IMR-90 (cell line): Measurements from ENCODE around the gene GPR179. TPM values are rescaled to one million over a fixed set of nuclear protein-coding genes. Genes with fewer than 3 reads are reported as not detected.
"Not testable (repeated sequence)": the region's sequence is repeated elsewhere in the genome, so short reads cannot be mapped to it uniquely, and the experiment has no call there.

Source experiments
- ATAC-seq: fragments of 200-7000 bp; cut with Tn5 transposase; 2 replicates; pipeline ENCODE4 v1.9.1; 2020; ENCODE audit warnings: low read depth, mild to moderate bottlenecking, moderate library complexity
- BruUV-seq: library from RNA; stranded (reverse); fragments of 400-500 nt; replicated peaks from 2 replicates; lab custom pipeline; 2021; lab: Mats Ljungman, UMichigan
- CTCF ChIA-PET: fragments of 300-600 bp; formaldehyde crosslinking; extraction: SDS; loops from one replicate; lab custom pipeline; 2021; ENCODE audit warnings: antibody characterized with exemption; lab: Yijun Ruan, JAX
- POLR2A ChIA-PET: fragments of 300-600 bp; sonication (Branson Sonifier 250); formaldehyde crosslinking; loops from one replicate; lab custom pipeline; 2022; ENCODE audit warnings: antibody characterized with exemption; ENCODE audit not compliant: unreplicated experiment; lab: Charles Lee
- DNase-seq: peaks from one replicate; pipeline ENCODE4 v3.0.0; 2013
- H2AFZ ChIP-seq: replicated peaks from 2 replicates; pipeline ENCODE3; 2013; ENCODE audit warnings: low read length, mild to moderate bottlenecking; ENCODE audit not compliant: poor library complexity
- H2AK5ac ChIP-seq: 2 replicates; pipeline ENCODE4 v1.6.1; 2013; ENCODE audit warnings: low read depth, low read length, inconsistent platforms
- H2AK9ac ChIP-seq: replicated peaks from 2 replicates; pipeline ENCODE3; 2013; ENCODE audit warnings: mild to moderate bottlenecking, low read depth, low read length, moderate library complexity; ENCODE audit not compliant: poor library complexity
- H2BK120ac ChIP-seq: 2 replicates; pipeline ENCODE4 v1.6.1; 2013; ENCODE audit warnings: low read depth, low read length, inconsistent platforms
- H2BK15ac ChIP-seq: 3 replicates; pipeline ENCODE4 v1.6.1; 2013; ENCODE audit warnings: low read depth, low read length, inconsistent platforms
- H2BK20ac ChIP-seq: 2 replicates; pipeline ENCODE4 v1.6.1; 2013; ENCODE audit warnings: low read depth, mild to moderate bottlenecking, inconsistent platforms, low read length, moderate library complexity
- H2BK5ac ChIP-seq: 2 replicates; pipeline ENCODE4 v1.6.1; 2013; ENCODE audit warnings: mild to moderate bottlenecking, low read depth, low read length, inconsistent platforms; ENCODE audit not compliant: poor library complexity, severe bottlenecking
- H3K14ac ChIP-seq: replicated peaks from 2 replicates; pipeline ENCODE4 v1.6.1; 2013; ENCODE audit warnings: low read depth, low read length, inconsistent platforms
- H3K18ac ChIP-seq: 2 replicates; pipeline ENCODE4 v1.6.1; 2013; ENCODE audit warnings: low read depth, low read length, control low read depth
- H3K23ac ChIP-seq: 2 replicates; pipeline ENCODE4 v1.6.1; 2013; ENCODE audit warnings: low read depth, low read length, inconsistent platforms
- H3K27ac ChIP-seq: 2 replicates; pipeline ENCODE4 v1.5.1; 2013; ENCODE audit warnings: mild to moderate bottlenecking, control low read depth, low read length; ENCODE audit not compliant: insufficient read depth
- H3K27me3 ChIP-seq: 2 replicates; pipeline ENCODE4 v1.6.1; 2013; ENCODE audit warnings: low read length; ENCODE audit not compliant: control insufficient read depth, insufficient read depth
- H3K36me3 ChIP-seq: 2 replicates; pipeline ENCODE4 v1.6.1; 2013; ENCODE audit warnings: low read length, mixed read lengths; ENCODE audit not compliant: control insufficient read depth, insufficient read depth
- H3K4ac ChIP-seq: 2 replicates; pipeline ENCODE4 v1.6.1; 2013; ENCODE audit warnings: low read depth, low read length, inconsistent platforms
- H3K4me1 ChIP-seq: 2 replicates; pipeline ENCODE4 v1.6.1; 2013; ENCODE audit warnings: low read length, mixed read lengths; ENCODE audit not compliant: control insufficient read depth, insufficient read depth
- H3K4me2 ChIP-seq: 2 replicates; pipeline ENCODE4 v1.6.1; 2013; ENCODE audit warnings: low read depth, mild to moderate bottlenecking, control low read depth, low read length, moderate library complexity
- H3K4me3 ChIP-seq: 2 replicates; pipeline ENCODE4 v1.5.1; 2013; ENCODE audit warnings: low read depth, mild to moderate bottlenecking, control low read depth, low read length, moderate library complexity; ENCODE audit not compliant: insufficient read depth
- H3K56ac ChIP-seq: 2 replicates; pipeline ENCODE4 v1.6.1; 2013; ENCODE audit warnings: low read length, inconsistent platforms; ENCODE audit not compliant: insufficient read depth; ENCODE audit errors: extremely low read depth
- H3K79me1 ChIP-seq, 2 experiments: 2 replicates each; pipeline ENCODE4 v1.6.1; 2013; ENCODE audit warnings: low read length in 2 of 2, inconsistent platforms in 1 of 2, low read depth in 1 of 2
- H3K9ac ChIP-seq: 2 replicates; pipeline ENCODE4 v1.6.1; 2013; ENCODE audit warnings: low read depth, low read length, control low read depth
- H3K9me1 ChIP-seq: 2 replicates; pipeline ENCODE4 v1.6.1; 2013; ENCODE audit warnings: low read length, inconsistent platforms; ENCODE audit not compliant: insufficient read depth
- H3K9me3 ChIP-seq: 2 replicates; pipeline ENCODE4 v1.6.1; 2013; ENCODE audit warnings: low read length; ENCODE audit not compliant: control insufficient read depth, insufficient read depth
- H4K20me1 ChIP-seq: 2 replicates; pipeline ENCODE4 v1.6.1; 2013; ENCODE audit warnings: low read length, inconsistent platforms; ENCODE audit not compliant: insufficient read depth
- H4K5ac ChIP-seq: 2 replicates; pipeline ENCODE4 v1.6.1; 2013; ENCODE audit warnings: mild to moderate bottlenecking, low read depth, low read length, control low read depth
- H4K8ac ChIP-seq, 2 experiments: 2 replicates each; pipeline ENCODE4 v1.6.1; 2013; ENCODE audit warnings: low read depth in 2 of 2, low read length in 2 of 2, control low read depth in 1 of 2, inconsistent platforms in 1 of 2
- H4K91ac ChIP-seq: 2 replicates; pipeline ENCODE4 v1.6.1; 2013; ENCODE audit warnings: low read depth, low read length, inconsistent platforms; ENCODE audit not compliant: insufficient read depth
- WGBS, 2 experiments: methylation state at CpG; one replicate each; pipeline versions ENCODE4 v1.1.5 to v1.1.7; 2013; ENCODE audit warnings: missing lambda C conversion rate in 2 of 2; ENCODE audit not compliant: insufficient read length in 1 of 2; ENCODE audit errors: extremely low coverage in 2 of 2; 5-methylcytosine and 5-hydroxymethylcytosine counted together
- dilution Hi-C: fragments of 300-500 bp; cut with HindIII; formaldehyde crosslinking; loops from one replicate; pipeline ENCODE4 v1.14.3; 2018; ENCODE audit warnings: low sequenced_read_pairs; ENCODE audit not compliant: unreplicated experiment
- in situ Hi-C: fragments of 300-500 bp; cut with MboI; formaldehyde crosslinking; loops from 3 replicates; pipeline ENCODE4 v1.14.3; 2019; ENCODE audit warnings: low sequenced_read_pairs, inconsistent platforms, mixed read lengths
- intact Hi-C: fragments of 100-400 bp; cut with micrococcal nuclease; formaldehyde crosslinking; loops from 2 replicates; pipeline ENCODE4 v1.10.0; 2022
- polyA plus RNA-seq, 3 experiments: library from polyadenylated mRNA; depleted of rRNA; stranded (reverse); fragments of >200 nt; gene quantifications; 2 replicates each; pipeline ENCODE4 v1.2.3, GENCODE V29; 2012; ENCODE audit warnings: low replicate concordance in 1 of 3
- total RNA-seq: library from RNA; depleted of rRNA; stranded (reverse); fragments of >200 nt; gene quantifications from 2 replicates; pipeline ENCODE4 v1.2.3, GENCODE V29; 2012

GPR179 gene
- total and polyA plus RNA-seq, 2 of the 4 experiments (the other 2 are of a cell fraction) = not detected

GRCh38 chr17:38295602-38296365 is 48.0 kb downstream of the GPR179 start:
- in situ Hi-C loops = loop anchor here (25.0 kb wide), 1 partner anchor 658 kb away; the partner anchor contains the start of gene DDX52
- H3K4ac ChIP-seq, H3K56ac ChIP-seq, intact Hi-C loops, H3K9me3 ChIP-seq, H3K4me2 ChIP-seq, dilution Hi-C loops, H4K91ac ChIP-seq, H4K5ac ChIP-seq, H2BK120ac ChIP-seq, H3K14ac ChIP-seq, H3K9me1 ChIP-seq, H2AK9ac ChIP-seq, H3K27ac ChIP-seq, H3K4me1 ChIP-seq, H2BK15ac ChIP-seq, H3K4me3 ChIP-seq, DNase-seq, H3K79me1 ChIP-seq, H4K20me1 ChIP-seq, POLR2A ChIA-PET, H2BK20ac ChIP-seq, H3K9ac ChIP-seq, H3K23ac ChIP-seq, CTCF ChIA-PET, ATAC-seq, H2BK5ac ChIP-seq, H3K27me3 ChIP-seq, H2AFZ ChIP-seq, H2AK5ac ChIP-seq, BruUV-seq, H3K36me3 ChIP-seq, H3K18ac ChIP-seq: not testable (repeated sequence)
- H4K8ac ChIP-seq = peak overlapping the region in 1 of 2 experiments; percentile 25; a peak in 1 of 4 replicates
- WGBS, 2 experiments = no CpG with 5 or more reads among the region's 21 CpGs

DNA sequence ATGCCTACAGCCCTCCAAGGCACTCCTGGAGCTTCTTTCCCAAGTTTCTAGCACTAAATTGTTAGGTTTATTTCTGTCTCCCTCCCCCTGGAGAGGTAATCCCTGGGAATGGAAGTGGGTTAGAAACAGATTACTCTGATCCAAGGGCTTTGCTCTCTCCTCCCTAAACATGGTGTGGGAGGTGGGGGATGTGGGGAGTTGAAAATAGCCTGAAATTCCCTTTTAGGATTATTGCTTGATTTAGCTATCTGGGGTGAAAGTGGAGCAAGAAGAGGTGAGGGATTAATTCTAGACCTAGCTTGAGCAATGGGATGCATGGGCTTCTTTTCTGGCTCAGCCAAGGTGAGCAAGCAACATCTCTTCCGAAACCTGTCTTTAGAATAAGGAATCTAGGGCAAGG is 54.0 kb downstream of the GPR179 start:
- intact Hi-C loops, H3K4me3 ChIP-seq, H3K4ac ChIP-seq, H2BK20ac ChIP-seq, DNase-seq, H3K27me3 ChIP-seq, H3K79me1 ChIP-seq, H3K14ac ChIP-seq, H4K8ac ChIP-seq, ATAC-seq, H4K20me1 ChIP-seq, BruUV-seq, H3K9me3 ChIP-seq, H2BK5ac ChIP-seq, H3K23ac ChIP-seq, POLR2A ChIA-PET, H4K91ac ChIP-seq, H2AFZ ChIP-seq, H3K56ac ChIP-seq, H4K5ac ChIP-seq, H3K27ac ChIP-seq, H3K9me1 ChIP-seq, dilution Hi-C loops, H3K4me2 ChIP-seq, H2AK5ac ChIP-seq, H3K18ac ChIP-seq, CTCF ChIA-PET, H3K4me1 ChIP-seq, H3K36me3 ChIP-seq, H3K9ac ChIP-seq, H2BK120ac ChIP-seq, H2AK9ac ChIP-seq, H2BK15ac ChIP-seq: not testable (repeated sequence)
- in situ Hi-C loops = loop anchor here (25.0 kb wide), 1 partner anchor 652 kb away; the partner anchor contains the start of gene DDX52
- WGBS, 2 experiments = no CpG with 5 or more reads among the region's 1 CpG
